ENCODE data around the gene PRSS22. TPM values are rescaled to one million over a fixed set of nuclear protein-coding genes. Genes with fewer than 3 reads are reported as not detected.

The PRSS22 gene
- total RNA-seq, 1 donor from 2014 or later: not detected

DNA sequence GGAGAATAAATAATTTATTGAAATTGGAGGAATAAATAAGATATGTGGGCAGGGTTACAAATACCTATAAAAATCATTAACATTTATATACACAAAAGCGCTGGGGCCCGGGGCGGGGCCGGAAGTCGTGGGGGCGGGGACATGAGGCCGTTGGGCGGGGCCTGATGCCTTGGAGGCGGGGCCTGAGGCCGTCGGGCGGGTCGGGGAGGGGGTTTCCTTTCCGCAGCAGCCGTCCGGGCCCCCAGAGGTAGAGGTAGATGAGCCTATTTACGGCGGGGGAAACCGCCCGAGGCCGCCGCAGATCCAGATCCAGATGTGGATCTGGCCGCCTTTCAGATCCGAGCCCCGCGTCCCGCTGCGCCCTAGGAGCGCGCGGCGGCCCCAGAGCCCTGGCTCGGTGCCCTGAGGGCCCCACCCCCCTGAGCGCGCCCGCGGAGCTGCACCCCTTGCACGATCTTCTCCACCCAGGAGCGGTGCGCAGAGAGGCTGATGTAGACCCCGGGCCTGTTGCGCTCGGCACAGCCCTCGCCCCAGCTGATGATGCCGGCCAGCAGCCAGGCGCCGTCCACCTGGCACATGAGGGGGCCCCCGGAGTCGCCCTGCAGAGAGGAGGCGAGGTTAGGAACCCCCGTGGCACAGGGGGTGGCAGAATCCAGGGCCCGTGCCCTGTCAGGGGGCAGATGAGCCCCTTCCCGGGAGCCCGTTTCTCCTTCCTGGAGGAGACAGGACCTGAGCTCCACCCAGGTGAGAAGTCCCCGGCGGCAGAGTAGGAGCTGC is 5.1 kb downstream of the PRSS22 start:
- DNase-seq: no peak

DNA sequence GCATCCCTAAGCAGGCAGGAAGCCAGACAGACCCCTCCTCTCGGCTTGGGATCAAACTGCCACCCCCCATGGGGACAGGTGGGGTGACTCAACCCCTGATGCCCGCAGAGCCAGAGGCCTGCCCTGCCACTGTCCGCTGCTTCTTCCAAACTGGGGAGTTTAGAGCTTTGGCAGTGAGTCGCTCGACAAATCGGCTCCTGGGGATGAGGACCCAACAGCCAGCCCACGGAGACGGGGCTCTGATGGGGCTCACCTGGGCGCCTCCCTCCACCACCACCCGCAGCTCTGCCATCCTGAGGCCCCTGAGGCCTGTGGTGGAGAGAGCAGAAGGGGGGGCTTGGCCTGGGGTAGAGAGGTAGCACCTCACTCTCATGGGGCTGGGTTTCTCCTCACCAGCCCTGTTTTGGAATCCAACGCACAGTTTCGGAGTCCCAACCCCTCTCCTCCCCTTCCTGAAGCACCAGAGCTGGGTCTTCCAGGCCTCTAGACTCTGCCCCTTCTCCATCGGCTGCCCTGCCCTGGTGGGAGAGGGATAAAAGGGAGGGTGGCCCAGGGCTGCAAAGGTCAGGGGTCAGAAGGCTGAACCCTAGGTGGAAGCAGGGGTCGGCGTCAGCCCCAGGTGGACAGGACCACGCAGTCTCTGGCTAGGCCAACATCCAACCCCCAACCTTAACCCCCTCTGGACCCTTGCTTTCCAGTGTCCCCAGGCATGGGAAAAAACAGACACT is 5.8 kb downstream of the PRSS22 start:
- DNase-seq: no peak

DNA sequence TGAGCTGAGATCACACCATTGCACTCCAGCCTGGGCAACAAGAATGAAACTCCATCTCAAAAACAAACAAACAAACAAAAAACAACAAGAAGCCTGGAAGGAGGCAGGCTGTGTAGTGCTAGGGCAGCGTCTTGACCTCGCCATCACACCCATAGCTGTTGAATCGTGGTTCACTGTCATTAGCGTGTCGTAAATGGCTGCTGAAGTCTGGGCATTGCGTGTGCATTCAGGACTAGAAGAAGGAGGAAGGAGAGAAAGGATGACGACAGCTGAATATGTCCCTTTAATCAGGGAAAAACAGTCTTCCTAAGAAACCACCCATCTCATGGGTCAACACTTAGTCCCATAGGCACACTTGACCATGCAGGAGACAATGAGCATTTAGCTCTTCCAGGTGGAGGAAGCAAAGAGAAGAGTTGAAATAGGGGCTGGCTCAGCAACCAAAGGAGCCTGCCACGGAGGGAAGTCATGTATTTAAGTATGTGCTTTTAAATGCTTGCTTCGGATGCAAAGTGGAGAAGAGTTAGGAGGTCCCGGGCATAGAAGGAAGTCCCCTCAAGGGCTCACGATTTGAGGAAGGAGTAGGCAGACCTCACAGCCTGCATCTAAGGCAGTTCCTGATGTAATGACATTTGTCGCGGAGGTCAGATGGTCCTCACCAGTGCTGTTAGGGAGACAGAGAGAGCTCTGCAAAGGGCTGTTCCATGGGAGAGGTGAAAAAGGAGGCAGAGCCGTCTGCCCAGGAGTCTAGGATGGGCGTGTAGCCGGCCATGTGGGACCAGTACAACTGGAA is 8.8 kb downstream of the PRSS22 start:
- DNase-seq: no peak

DNA sequence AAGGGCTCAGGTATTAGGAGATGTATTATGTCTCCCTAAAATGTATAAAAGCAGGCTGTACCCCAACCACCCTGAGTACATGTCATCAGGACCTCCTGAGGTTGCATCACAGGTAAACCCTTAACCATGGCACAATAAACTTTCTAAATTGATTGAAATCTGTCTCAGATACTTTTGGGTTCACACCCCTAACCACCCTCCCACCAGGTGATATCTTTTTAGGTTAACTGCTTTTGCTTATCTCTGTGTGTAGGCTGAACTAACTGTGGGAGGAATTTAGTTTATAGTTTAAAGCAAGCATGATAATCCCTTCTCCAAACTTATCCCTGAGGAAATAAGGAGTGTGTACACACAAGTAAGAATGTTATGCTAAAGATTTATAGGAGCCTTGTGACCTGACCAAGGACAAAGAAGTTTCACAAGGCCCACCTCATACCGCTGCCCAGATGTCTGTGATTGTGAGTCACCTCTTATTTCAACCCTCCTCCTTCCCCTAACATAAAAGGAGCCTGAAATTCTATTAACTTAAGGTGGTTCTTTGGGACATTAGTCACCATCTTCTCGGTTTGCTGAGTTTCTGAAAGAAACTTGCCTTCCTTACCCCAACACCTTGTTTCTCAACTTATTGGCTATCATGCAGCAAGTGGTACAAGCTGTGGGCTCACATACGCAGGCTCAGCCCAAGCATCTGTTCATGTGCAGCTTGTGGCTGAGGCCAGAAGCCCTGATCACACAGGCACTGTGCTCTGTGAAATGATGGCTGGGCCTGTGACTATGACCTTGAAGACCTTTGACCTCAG is 11.3 kb downstream of the PRSS22 start:
- no peak for DNase-seq

DNA sequence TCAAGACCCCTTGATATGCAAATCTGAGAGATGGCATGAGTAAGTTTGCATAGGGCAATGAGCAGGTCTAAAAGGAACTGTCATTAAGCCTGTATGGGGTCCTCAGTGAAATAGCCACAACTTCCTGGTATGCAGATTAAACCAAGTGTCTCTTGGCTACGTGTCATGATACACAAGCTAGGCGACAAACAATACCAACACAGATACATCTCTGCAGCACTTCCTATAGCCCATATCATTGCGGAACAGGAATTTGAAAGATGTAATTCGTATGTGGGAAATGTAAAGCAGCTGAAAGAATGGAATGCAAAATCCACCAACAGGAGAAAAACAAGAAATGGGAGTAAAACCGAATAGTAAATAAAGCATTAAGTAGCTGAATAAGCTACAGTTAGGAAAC is 12.9 kb downstream of the PRSS22 start:
- DNase-seq: no peak

DNA sequence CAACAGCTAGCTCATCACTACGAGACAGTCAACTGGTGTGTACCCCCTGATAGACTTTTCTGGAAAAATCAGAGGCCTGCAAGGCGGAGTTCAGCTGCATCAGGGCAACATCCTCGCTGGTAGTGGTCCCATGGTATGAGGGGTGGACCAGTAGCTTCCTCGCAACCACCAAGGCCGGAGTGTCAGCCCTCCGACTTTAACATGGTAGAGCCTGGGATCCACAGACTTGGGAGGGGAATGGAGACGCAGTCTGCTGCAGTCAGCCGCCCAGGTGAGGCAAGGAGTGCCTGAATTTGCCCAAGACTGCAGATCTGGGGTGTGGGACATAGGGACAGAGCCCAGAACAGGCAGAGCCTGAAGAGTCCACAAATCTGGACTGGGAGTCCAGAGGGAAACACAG is 14.4 kb downstream of the PRSS22 start:
- no peak for DNase-seq

DNA sequence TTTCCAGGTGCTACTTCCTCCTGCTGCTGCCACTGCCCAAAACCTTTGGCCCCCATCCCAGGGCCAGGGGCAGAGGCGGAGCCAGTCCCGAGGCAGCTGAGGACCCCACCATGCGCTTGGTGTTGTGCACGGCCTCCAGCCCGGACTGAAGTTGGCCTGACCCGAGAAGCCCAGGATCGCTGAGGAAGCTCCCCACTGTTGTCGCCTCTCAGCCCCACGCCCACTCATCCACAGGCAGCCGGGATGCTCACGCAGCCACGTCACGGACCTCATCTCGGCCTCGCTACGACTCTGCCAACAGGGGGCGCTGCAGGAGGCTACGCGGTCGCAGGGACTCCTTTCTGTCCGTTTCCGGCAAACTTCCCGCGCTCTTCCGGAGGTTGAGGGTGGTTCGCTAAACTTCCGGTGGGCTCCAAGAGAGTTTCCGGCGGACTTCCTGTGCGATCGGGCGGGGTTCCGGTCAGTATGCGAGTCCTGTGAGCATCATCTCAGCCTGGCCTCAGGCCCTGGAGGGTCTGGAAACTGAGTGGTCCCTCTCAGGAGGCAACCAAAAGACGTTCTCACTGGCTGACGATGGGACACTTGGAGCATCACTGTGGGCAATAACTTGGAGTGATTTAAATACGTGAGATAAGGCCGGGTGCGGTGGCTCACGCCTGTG is 15.5 kb downstream of the PRSS22 start:
- no peak for DNase-seq

DNA sequence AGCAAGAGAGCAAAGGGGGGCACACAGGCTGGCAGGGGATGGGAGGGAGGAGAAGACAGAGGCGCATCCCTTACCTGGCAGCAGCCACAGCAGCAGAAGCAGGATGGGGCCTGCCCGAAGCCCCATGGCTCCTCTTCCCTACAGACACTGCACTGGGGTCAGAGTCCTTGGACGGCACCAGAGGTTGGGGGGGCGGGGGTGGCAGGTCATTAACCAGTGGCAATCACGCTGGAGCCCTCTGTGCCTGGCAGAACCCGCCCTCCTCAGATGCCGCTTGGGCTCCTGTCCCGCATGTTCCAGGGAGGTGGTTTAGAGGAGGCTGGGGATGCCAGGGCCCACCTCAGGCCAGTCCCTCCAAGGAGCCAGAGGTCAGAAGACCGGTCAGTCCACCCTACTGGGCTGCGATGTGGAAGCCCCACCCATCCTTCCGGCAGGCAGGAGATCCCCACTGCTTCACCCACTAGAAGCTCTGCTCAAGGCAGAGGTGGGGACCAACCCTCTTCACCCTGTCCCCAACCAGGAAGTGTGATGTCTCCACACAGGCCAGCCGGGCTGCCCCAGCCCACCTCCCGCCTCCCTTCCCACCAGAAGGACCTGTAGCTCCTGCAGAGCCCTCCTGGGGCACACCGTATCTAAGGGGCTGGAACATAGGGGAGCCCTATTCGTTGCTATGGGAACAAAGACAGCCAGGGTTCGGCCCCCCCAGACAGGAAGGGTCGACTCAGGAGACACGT is 16.2 kb downstream of the PRSS22 start:
- no peak for DNase-seq

DNA sequence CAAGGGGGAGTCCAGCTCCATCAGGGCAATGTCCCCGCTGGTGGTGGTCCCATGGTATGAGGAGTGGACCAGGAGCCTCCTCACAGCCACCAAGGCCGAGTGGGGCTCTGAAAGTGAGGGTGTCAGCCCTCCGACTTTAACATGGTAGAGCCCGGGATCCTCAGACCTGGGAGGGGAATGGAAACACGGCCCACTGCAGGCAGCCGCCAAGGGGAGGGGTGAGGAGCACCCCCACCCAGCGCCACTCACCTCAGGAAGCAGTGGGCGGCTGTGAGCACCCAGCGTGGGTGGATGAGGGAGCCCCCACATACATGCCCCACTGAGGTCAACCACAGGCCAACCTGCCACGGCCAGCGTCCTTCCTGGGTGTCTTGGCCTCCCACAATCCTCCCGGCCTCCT is 17.1 kb downstream of the PRSS22 start:
- no peak for DNase-seq

DNA sequence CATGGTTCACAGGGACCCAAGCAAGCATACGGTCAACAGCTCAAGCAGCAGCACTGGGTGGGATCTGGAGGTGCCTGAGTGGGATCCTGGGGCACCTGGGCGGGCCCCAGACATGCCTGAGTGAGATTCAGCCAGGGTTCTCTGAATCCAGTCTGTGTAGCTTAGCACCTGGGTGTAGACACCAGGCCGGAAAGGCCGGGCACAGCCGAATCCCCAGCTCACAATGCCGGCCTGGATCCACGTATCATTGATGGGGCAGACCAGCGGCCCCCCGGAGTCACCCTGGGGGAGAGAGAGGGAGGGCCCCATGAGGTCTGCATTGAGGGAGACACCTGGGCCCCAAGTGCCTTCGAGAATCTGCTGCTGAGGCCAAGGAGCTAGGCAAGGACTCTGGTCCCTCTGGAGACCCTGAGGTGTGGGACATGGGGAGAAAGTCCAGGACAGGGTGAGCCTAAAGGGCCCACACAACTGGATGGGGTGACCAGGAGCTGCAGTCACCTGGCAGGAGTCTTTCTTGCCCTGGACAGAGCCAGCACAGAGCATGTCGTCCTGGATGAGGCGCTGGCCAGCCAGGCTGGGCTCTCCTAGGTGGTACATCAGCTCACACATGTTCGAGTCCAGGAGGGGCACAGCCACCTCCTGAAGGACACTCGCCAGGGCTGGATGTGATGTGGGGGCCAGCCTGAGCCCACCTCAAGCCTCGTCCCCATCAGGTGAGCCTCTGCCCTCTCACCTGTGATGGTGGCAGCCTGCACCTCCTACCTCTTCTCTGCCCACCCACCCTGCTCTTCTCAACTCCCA is 18.1 kb downstream of the PRSS22 start:
- no peak for DNase-seq

DNA sequence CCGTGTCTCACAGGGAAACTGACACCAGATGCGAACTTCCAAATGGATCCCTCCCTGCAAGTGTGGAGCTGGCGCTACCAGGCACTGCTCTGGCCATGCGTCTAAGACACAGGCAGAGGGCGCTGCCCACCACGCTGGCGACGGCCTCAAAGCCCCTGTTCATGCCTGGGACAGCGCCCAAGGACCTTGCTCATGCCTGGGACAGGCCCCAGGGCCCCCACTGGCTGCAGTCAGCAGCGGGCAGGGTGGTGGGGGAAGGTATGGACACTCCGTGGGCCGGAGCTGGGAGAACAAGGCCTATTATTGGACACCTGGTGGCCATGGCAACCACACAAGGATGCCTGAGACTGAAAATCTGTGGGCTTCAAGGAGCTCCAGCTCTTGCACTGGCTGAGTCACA is 19.0 kb downstream of the PRSS22 start:
- peak; percentile 43 for DNase-seq

DNA sequence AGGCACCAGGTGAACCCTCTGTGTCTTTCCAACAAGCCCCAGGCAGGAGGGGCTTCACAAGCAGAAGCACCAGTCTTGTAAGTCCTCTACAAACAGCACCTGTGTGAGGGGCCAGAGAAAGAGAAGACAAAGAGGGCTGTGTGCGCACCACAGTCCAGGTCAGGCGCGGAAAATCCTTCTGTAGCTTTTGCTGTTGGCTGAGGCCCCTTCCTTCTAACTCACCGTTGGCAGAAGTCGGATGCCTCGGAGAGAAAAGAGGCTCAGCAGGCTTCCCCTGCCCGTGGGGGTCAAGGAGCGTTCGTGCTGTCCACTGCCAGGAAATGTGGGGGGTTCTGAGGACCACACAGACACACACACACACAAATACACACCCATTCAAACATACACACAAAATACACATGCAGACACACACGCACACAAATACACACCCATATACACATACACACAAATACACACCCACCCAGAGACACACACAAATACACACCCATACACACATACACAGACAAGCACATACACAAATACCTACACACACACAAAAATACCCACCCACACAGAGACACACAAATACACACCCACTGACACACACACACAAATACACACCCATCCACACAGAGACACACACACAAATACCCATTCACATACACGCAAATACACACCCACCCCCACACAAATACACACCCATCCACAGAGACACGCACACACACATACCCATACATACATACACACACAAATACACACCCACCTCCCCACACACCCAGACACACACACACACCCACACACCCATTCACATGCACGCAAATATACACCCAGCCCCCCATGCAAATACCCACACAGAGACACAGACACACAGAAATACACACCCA is 21.1 kb downstream of the PRSS22 start:
- no peak for DNase-seq

DNA sequence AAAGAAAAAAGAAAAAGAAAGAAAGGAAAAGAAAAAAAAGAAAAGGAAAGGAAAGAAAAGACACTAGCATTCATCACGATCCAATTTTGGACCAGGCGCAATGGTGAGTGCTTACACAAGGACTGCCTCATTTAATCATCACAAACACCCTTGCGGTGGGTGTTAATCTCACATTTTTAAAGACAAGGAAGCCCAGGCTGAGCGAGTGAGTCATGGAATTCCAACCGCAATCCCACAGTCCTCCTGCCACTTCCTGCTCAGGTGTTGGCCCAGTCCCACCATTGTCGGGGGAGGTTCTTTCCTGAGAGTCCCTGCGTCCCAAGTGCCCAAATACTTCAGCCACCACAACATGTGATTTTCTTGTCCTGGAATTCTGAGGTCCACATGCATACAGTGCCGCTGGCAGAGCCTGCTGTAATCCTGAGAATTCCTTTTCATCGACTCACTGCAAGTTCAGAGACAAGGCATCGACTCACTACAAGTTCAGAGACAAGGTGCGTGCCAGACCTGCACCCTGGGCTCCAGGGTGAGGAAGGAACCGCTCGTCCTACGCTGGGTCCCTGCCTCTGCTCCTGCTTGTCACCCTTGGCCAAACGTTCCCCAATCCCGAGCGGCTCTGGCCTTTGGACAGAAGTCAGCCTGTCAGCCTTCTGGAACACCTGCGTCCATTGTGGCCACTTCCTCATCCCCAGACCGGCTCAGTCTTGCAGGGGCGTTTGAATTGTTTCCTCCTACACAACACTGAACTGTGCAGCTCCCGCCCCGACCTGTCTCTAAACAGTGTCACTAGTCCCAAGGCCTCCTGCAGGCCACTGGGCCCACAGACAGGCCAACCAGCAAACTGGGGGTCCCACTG is 22.1 kb downstream of the PRSS22 start:
- DNase-seq: no peak

DNA sequence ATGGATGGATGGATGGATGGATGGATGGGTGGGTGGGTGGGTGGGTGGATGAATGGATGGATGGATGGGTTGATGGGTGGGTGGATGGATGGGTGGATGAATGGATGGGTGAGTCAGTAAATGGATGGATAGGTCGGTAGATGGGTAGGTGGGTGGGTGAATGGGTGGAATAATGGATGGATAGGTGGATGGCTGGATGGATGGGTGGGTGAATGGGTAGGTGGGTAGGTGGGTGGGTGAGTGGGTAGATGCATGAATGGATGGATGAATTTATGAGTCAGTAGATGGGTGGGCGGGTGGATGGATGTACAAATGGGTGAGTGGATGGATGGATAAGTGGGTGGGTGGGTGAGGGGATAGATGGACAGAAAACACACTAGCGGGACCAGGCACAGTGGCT is 23.0 kb downstream of the PRSS22 start:
- DNase-seq: no peak

DNA sequence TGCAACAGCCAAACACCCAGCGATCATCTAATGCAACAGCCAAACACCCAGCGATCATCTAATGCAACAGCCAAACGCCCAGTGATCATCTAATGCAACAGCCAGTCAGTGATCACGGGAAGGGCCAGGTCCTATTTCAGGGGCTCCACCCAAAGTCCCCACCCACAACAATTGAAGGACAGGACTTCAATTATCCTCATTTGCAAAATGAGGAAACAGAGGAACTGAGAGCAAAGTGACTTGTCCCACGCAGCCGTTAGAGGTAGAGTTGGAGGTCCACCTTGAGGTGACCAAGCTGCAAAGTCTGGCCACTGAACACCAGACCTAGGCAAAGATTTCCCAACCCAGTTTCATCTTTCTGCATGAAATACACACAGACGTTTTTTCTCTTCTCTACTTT is 24.2 kb downstream of the PRSS22 start:
- no peak for DNase-seq

DNA sequence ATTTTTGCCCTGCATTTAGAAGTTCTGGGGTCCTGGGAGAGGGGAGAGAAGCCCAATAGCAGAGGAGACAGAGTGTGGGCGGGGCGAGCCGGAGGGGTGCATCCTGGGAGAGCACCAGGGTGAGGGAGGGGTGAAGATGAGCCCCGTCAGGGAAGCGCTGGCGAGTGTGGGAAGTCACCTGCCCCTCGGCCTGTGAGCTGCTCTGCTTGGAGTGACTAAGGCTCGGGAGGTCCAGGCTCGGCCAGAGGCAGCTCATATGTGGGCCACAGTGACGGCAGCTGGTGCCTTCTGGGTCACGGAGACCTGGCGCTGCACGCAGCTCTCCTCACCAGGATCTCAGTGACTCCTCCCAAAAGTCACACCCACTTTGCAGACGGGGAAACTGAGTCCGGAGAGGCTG is 26.8 kb downstream of the PRSS22 start:
- DNase-seq: no peak

DNA sequence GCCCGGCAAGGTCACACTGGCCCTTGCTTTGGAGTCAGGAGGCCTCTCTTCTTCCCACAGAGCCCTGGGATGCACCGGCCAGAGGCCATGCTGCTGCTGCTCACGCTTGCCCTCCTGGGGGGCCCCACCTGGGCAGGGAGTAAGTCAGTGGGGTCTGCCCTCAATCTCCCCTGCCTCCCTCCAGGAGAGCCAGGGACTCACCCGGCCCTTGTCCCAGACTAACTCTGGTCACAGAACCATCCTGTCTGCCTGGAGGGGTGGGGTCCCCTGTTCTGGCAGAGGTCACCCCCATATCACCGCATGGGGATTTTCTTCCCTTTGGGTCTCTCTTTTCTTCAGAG is 27.6 kb downstream of the PRSS22 start:
- DNase-seq: no peak

All from occipital lobe (tissue), 2 donors.